IPS DF 4.7 (cell line): ENCODE results near the gene LYPD6.
A peak's percentile ranks its signal among the peaks of the same experiment; 100 is the strongest.

ENCODE experiments used
- DNase-seq: peaks from one replicate; pipeline ENCODE4 v3.0.0-alpha.2; 2013; ENCODE audit warnings: low spot score; ENCODE audit errors: extremely low read depth

Gene LYPD6

GRCh38 chr2:149348291-149348690 is 17.9 kb downstream of the LYPD6 start:
- DNase-seq: no peak

- DNase-seq: no peak
Measured at GRCh38 chr2:149353421-149353820, 23.0 kb downstream of the LYPD6 start.

DNA sequence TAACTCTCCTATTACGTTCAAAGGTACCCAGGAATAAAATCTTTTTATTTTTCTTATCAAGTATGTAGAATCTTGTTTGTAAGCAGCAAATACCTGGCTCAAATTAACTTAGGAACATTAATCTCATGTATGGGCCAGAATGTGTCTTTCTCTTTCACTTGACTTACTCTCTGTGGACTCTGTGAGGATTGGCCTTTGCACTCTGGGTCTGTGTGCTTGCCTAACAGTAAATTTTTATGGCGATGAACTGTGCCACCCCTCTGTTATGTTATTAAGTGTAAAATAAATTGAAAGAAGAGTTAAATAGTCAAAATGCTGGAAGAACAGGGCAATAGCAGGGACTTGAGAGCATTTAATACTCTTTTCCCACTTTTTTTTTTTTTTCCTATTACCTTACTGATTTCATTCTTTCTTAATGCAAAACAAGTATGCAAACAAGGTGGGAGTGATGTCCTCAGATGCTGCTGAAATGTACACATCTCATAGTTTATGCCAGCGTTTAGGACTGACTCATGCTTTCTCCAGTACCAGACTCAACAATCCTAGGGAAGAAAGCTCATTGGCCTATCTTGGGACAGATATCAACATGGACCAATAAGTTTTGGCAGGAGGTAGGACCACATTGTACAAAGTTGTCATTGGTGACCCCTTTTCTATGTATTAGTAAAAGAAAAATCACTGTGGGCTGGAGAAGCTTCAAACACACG is 25.5 kb downstream of the LYPD6 start:
- DNase-seq: no peak

DNA sequence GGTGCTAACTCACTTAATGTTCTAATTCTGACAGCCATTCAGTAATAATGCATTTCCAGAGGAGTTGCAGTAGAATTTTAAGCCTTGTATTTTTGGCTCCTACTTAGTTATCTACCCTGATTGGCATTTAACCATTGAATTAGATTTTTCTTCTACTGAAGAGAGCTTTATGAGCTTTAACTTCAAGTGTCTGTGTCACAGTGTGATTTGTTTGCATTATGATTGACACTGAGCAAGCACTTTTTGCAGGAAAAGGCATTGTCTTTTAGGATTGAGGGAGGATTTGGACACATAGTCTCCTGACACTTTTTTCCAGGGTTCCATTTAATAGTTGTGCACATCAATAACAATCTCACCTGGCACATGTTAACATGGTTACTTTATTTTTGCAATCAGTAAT is 26.7 kb downstream of the LYPD6 start:
- no peak for DNase-seq

DNA sequence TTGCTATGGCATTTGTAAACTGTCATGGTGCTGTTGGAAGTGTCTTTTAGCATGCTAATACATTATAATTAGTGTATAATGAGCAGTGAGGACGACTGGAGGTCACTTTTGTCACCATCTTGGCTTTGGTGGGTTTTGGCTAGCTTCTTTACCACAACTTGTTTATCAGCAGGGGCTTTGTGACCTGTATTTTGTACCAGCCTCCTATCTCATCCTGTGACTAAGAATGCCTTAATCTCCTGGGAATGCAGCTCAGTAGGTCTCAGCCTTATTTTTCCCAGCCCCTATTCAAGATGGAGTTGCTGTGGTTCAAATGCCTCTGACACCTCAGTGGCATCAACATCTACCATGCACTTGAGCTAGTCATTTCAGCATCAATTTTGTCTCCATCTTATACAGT is 29.7 kb downstream of the LYPD6 start:
- DNase-seq: no peak

- DNase-seq: no peak
Measured at GRCh38 chr2:149363958-149364357, 33.6 kb downstream of the LYPD6 start.

GRCh38 chr2:149364839-149365238 is 34.5 kb downstream of the LYPD6 start:
- DNase-seq: no peak

DNA sequence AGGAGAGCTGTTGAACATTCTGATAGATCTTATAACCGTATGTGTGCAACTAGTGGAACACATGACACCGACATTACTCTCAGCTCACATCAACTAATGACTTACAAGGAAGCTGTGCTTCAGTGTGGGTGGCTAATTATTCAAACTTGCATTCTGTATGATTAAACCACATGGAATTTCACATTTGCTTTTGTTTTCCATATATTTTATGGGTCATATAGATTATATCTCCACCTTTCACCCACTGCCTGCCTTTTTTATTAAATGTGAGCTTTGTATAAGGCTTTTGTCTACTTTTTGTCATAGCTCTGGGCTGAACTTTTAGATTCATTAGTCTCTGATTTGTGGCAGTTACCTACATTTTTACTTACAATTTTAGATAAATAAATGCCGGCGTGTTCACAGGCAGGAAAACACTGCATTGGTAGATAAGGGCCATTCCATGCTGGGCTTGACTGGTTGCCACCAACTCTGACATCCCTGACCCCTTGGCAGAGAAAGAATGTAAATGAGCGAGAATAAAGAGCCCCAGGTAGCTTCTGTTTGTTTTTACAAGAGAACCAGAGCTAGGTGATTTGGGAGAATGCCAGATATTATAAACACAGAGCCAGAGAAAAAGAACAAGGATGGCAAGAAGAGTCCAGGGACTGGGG is 35.7 kb downstream of the LYPD6 start:
- DNase-seq: no peak

DNA sequence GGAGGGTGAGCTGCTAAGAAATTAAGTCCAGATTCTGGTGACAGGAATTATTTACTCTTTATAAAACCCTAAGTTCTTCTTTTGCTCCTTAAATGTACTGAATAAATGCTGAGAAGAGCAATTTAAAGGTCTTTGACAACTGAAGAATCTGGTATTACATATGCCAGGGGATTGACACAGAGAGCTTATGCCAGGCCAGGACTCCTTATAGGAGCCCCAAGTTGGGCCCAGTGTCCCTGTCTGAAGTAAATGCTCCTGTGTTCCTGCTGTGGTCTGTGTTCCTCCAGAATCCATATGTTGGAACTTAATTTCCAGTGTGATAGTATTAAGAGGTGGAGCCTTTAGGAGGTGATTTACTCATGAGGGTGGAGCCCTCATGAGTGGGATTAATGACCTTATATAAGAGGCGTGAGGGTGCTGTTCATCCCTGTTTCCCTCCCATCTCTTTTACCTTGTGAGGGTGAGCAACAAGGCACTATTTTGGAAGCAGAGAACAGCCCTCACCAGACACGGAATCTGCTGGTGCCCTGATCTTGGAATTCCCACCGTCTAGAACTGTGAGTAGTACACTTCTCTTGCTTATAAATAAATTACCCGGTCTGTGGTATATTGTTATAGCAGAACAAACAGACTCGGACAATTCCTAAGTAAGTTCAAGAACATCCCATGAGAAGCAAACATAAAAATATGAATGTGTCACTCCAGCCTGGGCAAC is 39.8 kb downstream of the LYPD6 start:
- DNase-seq: no peak

- no peak for DNase-seq
Measured at GRCh38 chr2:149371476-149371875, 41.1 kb downstream of the LYPD6 start.

- DNase-seq: no peak
Measured at GRCh38 chr2:149375801-149376361, 45.5 kb downstream of the LYPD6 start.

DNA sequence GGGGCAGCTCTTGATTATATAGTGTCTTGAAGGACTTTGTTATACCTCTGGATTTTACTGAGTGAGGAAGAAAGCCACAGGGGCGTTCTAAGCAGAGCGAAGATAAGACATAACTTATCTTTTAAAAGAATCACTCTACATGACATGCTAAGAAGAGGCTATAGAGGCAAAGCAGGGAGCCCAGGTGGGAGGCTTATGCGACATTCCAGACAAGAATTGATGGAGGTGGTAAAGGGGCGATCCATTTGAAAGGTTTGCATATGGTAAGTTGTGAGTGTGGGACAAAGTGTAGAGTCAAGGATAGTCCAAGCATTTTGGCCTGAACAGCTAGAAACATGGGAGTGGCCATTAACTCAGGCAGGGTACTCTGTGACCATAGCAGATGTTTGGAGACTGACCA is 49.8 kb downstream of the LYPD6 start:
- DNase-seq: no peak

DNA sequence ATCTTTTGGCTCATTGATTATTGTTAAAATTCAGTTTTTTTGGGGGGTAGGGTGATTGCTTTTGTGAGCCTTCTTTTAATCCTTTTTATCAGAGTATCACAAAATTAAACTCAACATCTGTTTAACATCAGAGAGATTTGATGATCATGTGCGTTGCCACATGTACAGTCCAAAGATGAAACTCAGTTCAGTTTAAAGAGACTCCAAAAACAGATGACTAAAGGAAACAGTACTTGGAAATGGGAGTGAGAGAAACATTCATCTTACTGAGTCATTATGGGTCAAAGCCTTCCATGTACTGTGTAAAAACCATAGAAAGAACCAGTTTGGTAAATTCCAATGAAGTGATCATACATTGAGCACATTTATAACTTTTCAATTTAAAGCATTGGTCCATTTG is 53.0 kb downstream of the LYPD6 start:
- DNase-seq: no peak

DNA sequence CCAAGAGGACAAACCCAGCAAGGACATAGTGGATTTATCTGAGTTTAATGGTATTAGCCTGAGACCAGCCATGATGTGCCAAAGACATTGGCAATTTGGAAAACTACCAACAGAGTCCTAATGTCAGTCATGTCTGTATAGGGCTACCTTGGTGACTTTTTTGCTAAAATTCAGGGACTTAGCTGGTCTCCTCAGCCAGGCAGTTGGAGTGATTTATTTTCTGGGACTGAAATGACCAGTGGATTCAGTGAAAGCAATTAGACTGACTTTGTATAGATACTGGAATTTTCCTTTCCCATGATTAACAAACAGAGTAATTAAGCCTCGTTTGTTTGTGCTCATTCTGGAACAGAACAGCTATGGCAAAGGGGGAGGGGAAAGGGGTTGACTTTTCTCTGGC is 55.0 kb downstream of the LYPD6 start:
- DNase-seq: no peak

GRCh38 chr2:149387411-149387810 is 57.0 kb downstream of the LYPD6 start:
- no peak for DNase-seq

- DNase-seq: peak; percentile 11
Measured at GRCh38 chr2:149388120-149388816, 57.9 kb downstream of the LYPD6 start.

DNA sequence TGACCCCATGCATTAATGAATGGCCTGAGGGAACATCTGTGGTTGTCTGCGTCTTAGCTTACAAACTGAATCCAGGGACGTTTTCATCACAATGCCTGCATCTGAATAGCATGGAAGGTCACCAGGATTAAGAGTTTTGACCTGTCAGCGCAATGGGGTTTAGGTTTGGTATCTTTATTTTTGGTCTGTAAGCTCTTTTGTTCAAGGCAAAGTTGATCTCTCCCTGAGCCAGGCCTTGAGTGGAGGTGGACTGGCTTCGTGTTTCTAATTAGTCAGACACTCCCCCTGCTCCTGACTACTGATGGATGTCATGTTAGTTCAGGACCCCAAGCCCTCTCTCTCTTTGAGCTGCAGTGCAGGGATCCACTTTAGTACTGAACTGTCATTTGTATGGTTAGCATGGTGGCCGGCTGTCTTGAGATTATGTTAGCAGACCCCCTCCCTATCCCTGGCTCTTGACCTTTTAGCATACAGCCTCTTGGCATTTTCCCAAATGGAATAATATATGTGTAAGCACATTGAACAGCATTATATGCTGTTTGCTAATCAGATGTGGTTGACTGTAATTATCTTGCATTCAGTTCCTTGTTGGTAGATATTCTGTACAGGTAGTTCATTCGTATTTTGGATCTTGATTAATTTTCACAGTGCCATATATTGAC is 59.2 kb downstream of the LYPD6 start:
- no peak for DNase-seq

- DNase-seq: no peak
Measured at GRCh38 chr2:149393614-149394013, 63.2 kb downstream of the LYPD6 start.

- DNase-seq: no peak
Measured at GRCh38 chr2:149394864-149395263, 64.5 kb downstream of the LYPD6 start.

- DNase-seq: no peak
Measured at GRCh38 chr2:149399934-149400615, 69.7 kb downstream of the LYPD6 start.

DNA sequence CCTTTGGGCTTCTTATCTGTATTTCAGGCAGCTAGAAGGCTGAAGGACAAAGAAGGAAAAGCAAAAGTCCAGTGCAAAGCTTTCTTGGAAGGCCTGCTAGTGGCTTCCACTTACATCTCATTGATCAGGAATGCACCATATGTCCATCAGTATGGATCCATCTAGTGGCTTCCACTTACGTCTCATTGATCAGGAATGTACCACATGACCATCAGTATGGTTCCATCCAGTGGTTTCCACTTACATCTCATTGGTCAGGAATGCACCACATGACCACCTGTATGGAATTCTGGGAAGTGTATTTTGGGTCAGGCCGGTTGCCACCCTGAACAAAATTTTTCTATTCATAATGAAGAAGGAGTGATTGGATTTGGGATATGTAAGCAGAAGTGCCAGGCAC is 70.6 kb downstream of the LYPD6 start:
- no peak for DNase-seq
